Spleen (tissue), 7 donors: ENCODE data around the gene DHH.

Experiments
- CTCF ChIP-seq, 11 experiments: fragments of 200-600 bp in 7 of 11; fragments of 450-650 bp in 4 of 11; sonication (generic) in 4 of 11; IDR thresholded peaks in 8 of 11; conservative IDR thresholded peaks in 3 of 11; 1 replicate in 7 of 11; 2 replicates in 4 of 11; pipeline versions ENCODE4 v1.4.0 to v1.8.0; 2016 to 2021; ENCODE audit warnings: antibody characterized with exemption in 11 of 11, inconsistent platforms in 4 of 11, mild to moderate bottlenecking in 1 of 11
- POLR2A ChIP-seq, 3 donors: fragments of 450-650 bp; IDR thresholded peaks; one replicate each; pipeline ENCODE4 v1.5.1; 2017; ENCODE audit warnings: antibody characterized with exemption in 3 of 3, mild to moderate bottlenecking in 1 of 3
- POLR2AphosphoS5 ChIP-seq, 3 donors: sonication (generic); formaldehyde crosslinking; IDR thresholded peaks; one replicate each; pipeline ENCODE4 v1.5.1; 2017; ENCODE audit warnings: antibody characterized with exemption in 3 of 3
- donor health status: DM: no; HTN: no; CAD: no; lungs with moderate emphysema.
- donor health status: DM: no; HTN: no; CAD: no.
- donor health status: DM: no; HTN: no; CAD: no.

GRCh38 chr12:49058366-49059044 lies 36.1 kb downstream of the DHH start:
- TF ChIP-seq CTCF (IDR thresholded peaks at IDR 0.05 in 8 of 11, conservative IDR thresholded peaks at IDR 0.05 in 3 of 11) (no peak), POLR2A (IDR thresholded peaks at IDR 0.05) (no peak), POLR2AphosphoS5 (IDR thresholded peaks at IDR 0.05) (no peak)
